Ishikawa (cell line): ENCODE results near the gene SPAG6.

Experiments used
- EGR1 ChIP-seq: IDR thresholded peaks from 2 replicates; pipeline ENCODE4 v1.6.1; 2012
- EP300 ChIP-seq: IDR thresholded peaks from 2 replicates; pipeline ENCODE4 v1.6.1; 2012; ENCODE audit warnings: borderline replicate concordance
- TAF1 ChIP-seq: IDR thresholded peaks from 2 replicates; pipeline ENCODE4 v1.6.1; 2012; ENCODE audit warnings: low read depth, mild to moderate bottlenecking
- TEAD4 ChIP-seq: IDR thresholded peaks from 2 replicates; pipeline ENCODE4 v1.6.1; 2012
- ZBTB7A ChIP-seq: IDR thresholded peaks from 2 replicates; pipeline ENCODE4 v1.6.1; 2012; ENCODE audit warnings: low read depth
- TF ChIP-seq, protein P1 (sequence below): IDR thresholded peaks from 2 replicates; pipeline ENCODE4 v1.6.1; 2012; ENCODE audit warnings: low read depth, mild to moderate bottlenecking

DNA sequence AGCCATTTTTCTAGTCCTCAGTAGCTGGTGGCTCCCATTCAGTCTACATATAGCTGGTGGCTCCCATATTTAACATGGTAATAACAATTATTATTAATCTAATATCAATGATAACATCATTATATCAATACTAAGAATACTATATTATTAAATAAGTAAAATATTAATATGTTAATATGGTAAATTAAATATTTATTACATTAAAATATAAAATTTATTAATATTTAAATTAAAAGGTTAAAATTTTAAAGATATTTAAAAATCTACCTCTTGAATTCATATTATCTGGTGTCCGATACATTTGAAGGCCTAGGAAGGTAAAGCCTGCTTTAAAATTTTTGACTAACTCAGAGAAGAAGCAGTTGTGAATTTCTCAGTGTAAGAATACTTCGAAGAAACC is 69.8 kb downstream of the SPAG6 start:
- TF ChIP-seq EGR1 (no peak), EP300 (no peak), TAF1 (no peak), TEAD4 (no peak), ZBTB7A (no peak)
- TF ChIP-seq, protein P1, sequence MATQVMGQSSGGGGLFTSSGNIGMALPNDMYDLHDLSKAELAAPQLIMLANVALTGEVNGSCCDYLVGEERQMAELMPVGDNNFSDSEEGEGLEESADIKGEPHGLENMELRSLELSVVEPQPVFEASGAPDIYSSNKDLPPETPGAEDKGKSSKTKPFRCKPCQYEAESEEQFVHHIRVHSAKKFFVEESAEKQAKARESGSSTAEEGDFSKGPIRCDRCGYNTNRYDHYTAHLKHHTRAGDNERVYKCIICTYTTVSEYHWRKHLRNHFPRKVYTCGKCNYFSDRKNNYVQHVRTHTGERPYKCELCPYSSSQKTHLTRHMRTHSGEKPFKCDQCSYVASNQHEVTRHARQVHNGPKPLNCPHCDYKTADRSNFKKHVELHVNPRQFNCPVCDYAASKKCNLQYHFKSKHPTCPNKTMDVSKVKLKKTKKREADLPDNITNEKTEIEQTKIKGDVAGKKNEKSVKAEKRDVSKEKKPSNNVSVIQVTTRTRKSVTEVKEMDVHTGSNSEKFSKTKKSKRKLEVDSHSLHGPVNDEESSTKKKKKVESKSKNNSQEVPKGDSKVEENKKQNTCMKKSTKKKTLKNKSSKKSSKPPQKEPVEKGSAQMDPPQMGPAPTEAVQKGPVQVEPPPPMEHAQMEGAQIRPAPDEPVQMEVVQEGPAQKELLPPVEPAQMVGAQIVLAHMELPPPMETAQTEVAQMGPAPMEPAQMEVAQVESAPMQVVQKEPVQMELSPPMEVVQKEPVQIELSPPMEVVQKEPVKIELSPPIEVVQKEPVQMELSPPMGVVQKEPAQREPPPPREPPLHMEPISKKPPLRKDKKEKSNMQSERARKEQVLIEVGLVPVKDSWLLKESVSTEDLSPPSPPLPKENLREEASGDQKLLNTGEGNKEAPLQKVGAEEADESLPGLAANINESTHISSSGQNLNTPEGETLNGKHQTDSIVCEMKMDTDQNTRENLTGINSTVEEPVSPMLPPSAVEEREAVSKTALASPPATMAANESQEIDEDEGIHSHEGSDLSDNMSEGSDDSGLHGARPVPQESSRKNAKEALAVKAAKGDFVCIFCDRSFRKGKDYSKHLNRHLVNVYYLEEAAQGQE: no peak
